MM.1S (cell line): ENCODE results near the gene IDH2.
"Not testable (repeated sequence)": the region's sequence is repeated elsewhere in the genome, so short reads cannot be mapped to it uniquely, and the experiment has no call there.

Experiments
- DNase-seq: peaks from one replicate; pipeline ENCODE4 v3.0.0-alpha.2; 2015
- H2AFZ ChIP-seq: fragments of 300-600 bp; sonication (generic); 2 replicates; pipeline ENCODE4 v1.6.0; 2016; ENCODE audit warnings: antibody characterized with exemption, low read length
- H3F3A ChIP-seq: fragments of 300-600 bp; sonication (generic); 2 replicates; pipeline ENCODE4 v1.6.1; 2016; ENCODE audit warnings: mild to moderate bottlenecking, antibody characterized with exemption, low read length, moderate library complexity, mixed read lengths; ENCODE audit not compliant: insufficient read depth
- H3K27ac ChIP-seq: fragments of 300-600 bp; sonication (generic); 2 replicates; pipeline ENCODE4 v1.5.1; 2016; ENCODE audit warnings: mild to moderate bottlenecking, low read length
- H3K27me3 ChIP-seq: fragments of 300-600 bp; sonication (generic); replicated peaks from 2 replicates; pipeline ENCODE4 v1.6.0; 2016; ENCODE audit warnings: low read length; ENCODE audit not compliant: insufficient read depth
- H3K36me3 ChIP-seq: fragments of 300-600 bp; sonication (generic); replicated peaks from 2 replicates; pipeline ENCODE4 v1.6.1; 2016; ENCODE audit warnings: mild to moderate bottlenecking, low read length, mixed read lengths; ENCODE audit not compliant: insufficient read depth
- H3K4me1 ChIP-seq: fragments of 300-600 bp; sonication (generic); 2 replicates; pipeline ENCODE4 v1.6.1; 2016; ENCODE audit warnings: low read length, mixed read lengths
- H3K4me2 ChIP-seq: fragments of 300-600 bp; sonication (generic); 2 replicates; pipeline ENCODE4 v1.6.0; 2016; ENCODE audit warnings: low read depth, low read length
- H3K4me3 ChIP-seq: fragments of 300-600 bp; sonication (generic); 2 replicates; pipeline ENCODE4 v1.5.1; 2016; ENCODE audit warnings: low read length, mixed read lengths
- H3K79me2 ChIP-seq: fragments of 300-600 bp; sonication (generic); 2 replicates; pipeline ENCODE4 v1.6.1; 2016; ENCODE audit warnings: mixed run types, low read length, mixed read lengths
- H3K9ac ChIP-seq: fragments of 300-600 bp; sonication (generic); 2 replicates; pipeline ENCODE4 v1.6.1; 2016; ENCODE audit warnings: low read length, mixed read lengths
- H3K9me2 ChIP-seq: fragments of 300-600 bp; sonication (generic); replicated peaks from 2 replicates; pipeline ENCODE4 v1.6.1; 2016; ENCODE audit warnings: mild to moderate bottlenecking, low read length, mixed read lengths; ENCODE audit not compliant: insufficient read depth
- H3K9me3 ChIP-seq: fragments of 300-600 bp; sonication (generic); replicated peaks from 2 replicates; pipeline ENCODE4 v1.6.1; 2016; ENCODE audit warnings: mild to moderate bottlenecking, low read length, mixed read lengths; ENCODE audit not compliant: insufficient read depth
- H4K20me1 ChIP-seq: fragments of 300-600 bp; sonication (generic); 2 replicates; pipeline ENCODE4 v1.6.1; 2016; ENCODE audit warnings: mild to moderate bottlenecking, low read length, moderate library complexity, mixed read lengths; ENCODE audit not compliant: insufficient read depth
- EZH2 ChIP-seq: fragments of 300-600 bp; sonication (generic); optimal IDR thresholded peaks from 2 replicates; pipeline ENCODE3; 2017; ENCODE audit warnings: low read depth, mild to moderate bottlenecking, antibody characterized with exemption, low read length, mixed read lengths
- EZH2phosphoT487 ChIP-seq: fragments of 300-600 bp; sonication (generic); IDR thresholded peaks from 2 replicates; pipeline ENCODE4 v1.6.1; 2018; ENCODE audit warnings: antibody characterized with exemption, low read length
- TF ChIP-seq, protein P1 (sequence below): fragments of 300-600 bp; sonication (generic); IDR thresholded peaks from 2 replicates; pipeline ENCODE4 v1.5.1; 2016; ENCODE audit warnings: antibody characterized with exemption, low read length, mixed read lengths

The IDH2 gene

DNA sequence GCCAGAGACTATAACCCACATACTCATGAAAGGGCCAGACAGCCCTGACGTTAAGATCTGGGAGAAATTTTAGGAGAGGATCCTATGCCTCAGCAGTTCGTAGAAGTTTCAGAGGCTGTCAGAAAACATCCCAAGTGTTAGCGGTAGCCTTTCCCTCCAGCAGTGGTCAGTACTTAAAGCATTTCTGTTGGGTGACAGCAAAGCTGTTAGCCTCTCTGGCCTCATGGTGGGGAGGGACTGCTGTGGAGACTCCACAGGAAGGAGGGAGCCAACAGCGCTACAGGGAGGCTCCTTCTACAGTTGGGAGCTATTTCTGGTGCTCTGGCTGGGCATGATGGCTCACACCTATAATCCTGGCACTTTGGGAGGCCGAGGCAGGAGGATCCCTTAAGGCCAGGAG, 27.4 kb downstream of the IDH2 start:
- Histone ChIP-seq H3K4me3 (peak overlapping the region; percentile 12; the same call in 1 of the 2 replicates), H4K20me1 (no peaks in the 10 kb centered on the region), H3K79me2 (peaks cover 12% of the 10 kb centered on the region; the same call in 1 of the 2 replicates), H3K9ac (peak overlapping the region; percentile 76), H3K9me3 (no peaks in the 10 kb centered on the region), H3K27me3 (no peaks in the 10 kb centered on the region), H3F3A (peaks cover 64% of the 10 kb centered on the region), H3K4me2 (peak overlapping the region; percentile 74), H3K36me3 (no peaks in the 10 kb centered on the region), H3K27ac (peak overlapping the region; percentile 97), H3K9me2 (no peaks in the 10 kb centered on the region), H2AFZ (no peak overlapping the region), H3K4me1 (peaks cover 64% of the 10 kb centered on the region)
- DNase-seq, result peak; percentile 17
- TF ChIP-seq EZH2phosphoT487, result no peak

DNA sequence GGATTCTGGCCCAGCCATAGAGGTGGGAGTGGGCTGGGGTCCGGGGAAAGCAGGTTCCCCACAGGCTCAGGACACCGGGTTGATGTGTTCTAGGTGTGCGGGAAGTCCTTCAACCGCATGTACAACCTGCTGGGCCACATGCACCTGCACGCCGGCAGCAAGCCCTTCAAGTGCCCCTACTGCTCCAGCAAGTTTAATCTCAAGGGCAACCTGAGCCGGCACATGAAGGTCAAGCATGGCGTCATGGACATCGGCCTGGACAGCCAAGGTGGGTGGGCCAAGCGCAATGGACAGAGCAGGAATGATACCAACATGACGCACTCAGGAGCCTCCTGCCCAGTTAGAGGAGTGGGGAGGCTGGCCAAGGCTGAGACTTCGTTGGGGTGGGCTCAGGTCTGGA, 28.2 kb downstream of the IDH2 start:
- H3K27ac ChIP-seq, result peak overlapping the region; percentile 97
- H3K9me3 ChIP-seq, result no peaks in the 10 kb centered on the region
- no peaks in the 10 kb centered on the region for H3K36me3 ChIP-seq
- DNase-seq, result peak; percentile 4
- H3F3A ChIP-seq, result peaks cover 66% of the 10 kb centered on the region
- peaks cover 69% of the 10 kb centered on the region for H3K4me1 ChIP-seq
- TF ChIP-seq, protein P1, sequence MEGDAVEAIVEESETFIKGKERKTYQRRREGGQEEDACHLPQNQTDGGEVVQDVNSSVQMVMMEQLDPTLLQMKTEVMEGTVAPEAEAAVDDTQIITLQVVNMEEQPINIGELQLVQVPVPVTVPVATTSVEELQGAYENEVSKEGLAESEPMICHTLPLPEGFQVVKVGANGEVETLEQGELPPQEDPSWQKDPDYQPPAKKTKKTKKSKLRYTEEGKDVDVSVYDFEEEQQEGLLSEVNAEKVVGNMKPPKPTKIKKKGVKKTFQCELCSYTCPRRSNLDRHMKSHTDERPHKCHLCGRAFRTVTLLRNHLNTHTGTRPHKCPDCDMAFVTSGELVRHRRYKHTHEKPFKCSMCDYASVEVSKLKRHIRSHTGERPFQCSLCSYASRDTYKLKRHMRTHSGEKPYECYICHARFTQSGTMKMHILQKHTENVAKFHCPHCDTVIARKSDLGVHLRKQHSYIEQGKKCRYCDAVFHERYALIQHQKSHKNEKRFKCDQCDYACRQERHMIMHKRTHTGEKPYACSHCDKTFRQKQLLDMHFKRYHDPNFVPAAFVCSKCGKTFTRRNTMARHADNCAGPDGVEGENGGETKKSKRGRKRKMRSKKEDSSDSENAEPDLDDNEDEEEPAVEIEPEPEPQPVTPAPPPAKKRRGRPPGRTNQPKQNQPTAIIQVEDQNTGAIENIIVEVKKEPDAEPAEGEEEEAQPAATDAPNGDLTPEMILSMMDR, result no peak
- TF ChIP-seq EZH2phosphoT487 (no peak), EZH2 (no peak)
- H3K79me2 ChIP-seq, result peaks cover 12% of the 10 kb centered on the region; the same call in 1 of the 2 replicates
- H3K9me2 ChIP-seq, result no peaks in the 10 kb centered on the region
- no peaks in the 10 kb centered on the region for H4K20me1 ChIP-seq
- 0 out of 2 replicates have a peak overlapping the region, but pooled peaks have one; percentile 74 for H3K4me2 ChIP-seq
- H3K9ac ChIP-seq, result no peak overlapping the region
- no peak overlapping the region for H3K4me3 ChIP-seq
- H3K27me3 ChIP-seq, result no peaks in the 10 kb centered on the region
- no peak overlapping the region for H2AFZ ChIP-seq

DNA sequence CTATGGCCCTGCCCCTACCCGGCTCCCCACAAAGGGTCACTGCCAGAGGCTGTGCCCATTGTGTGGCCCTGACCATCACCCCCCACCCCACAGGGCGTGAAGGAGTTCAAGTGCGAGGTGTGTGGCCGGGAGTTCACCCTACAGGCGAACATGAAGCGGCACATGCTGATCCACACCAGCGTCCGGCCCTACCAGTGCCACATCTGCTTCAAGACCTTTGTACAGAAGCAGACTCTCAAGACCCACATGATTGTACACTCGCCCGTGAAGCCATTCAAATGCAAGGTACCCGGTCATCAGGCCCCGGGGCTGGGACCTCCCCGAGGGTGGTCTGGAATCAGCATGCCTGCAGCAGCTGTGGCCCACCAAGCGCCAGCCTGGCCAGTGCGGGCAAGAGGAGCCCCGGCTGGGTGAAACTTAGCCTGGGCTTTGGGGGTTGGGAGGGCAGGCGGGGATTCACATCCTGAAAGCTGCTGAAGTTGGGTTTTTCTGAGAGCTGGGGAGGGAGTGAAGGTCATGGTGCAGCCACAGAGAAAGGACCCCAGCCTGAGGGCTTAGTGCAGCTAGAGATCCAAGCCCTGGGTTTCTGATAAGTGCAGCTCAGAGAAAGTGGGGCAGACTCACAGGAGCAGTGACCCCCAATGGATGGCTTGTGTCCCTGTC, 29.2 kb downstream of the IDH2 start:
- Histone ChIP-seq H3K4me2 (peak overlapping the region; percentile 60), H3K36me3 (no peaks in the 10 kb centered on the region; the same call in 1 of the 2 replicates), H4K20me1 (no peaks in the 10 kb centered on the region), H3K9ac (peak overlapping the region; percentile 61), H3K79me2 (peaks cover 15% of the 10 kb centered on the region), H3F3A (peaks cover 66% of the 10 kb centered on the region), H3K4me1 (peaks cover 69% of the 10 kb centered on the region), H3K9me2 (no peaks in the 10 kb centered on the region), H3K4me3 (peak overlapping the region; percentile 21; the same call in 1 of the 2 replicates), H2AFZ (no peak overlapping the region), H3K27me3 (no peaks in the 10 kb centered on the region), H3K27ac (peak overlapping the region; percentile 97), H3K9me3 (no peaks in the 10 kb centered on the region)
- TF ChIP-seq, protein P1, result peak; percentile 39
- no peak for TF ChIP-seq EZH2
- DNase-seq, result peak; percentile 86

DNA sequence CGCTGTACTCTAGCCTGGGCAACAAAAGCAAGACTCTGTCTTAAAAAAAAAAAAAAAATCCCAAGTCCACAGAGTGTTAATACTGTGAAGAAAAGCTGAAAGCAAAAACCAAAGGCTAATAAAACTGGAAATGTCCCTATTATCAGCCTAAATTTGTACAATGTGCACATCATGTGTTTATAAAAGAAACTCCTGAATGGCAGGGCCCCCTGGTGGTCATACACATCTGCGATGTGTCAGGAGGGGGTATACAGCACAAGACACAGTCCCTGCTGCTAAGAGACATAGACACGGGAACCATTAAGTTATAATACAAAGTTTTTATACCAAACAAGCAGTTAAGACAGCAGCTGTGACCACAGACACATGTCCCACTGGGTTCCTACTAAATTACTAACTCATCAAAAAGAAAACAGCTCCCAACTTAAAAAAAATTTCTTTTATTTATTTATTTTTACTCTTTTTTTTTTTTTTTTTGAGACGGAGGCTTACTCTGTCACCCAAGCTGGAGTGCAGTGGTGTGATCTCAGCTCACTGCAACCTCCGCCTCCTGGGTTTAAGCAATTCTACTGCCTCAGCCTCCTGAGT, 31.0 kb downstream of the IDH2 start:
- H3K4me2 ChIP-seq, result no peak overlapping the region
- no peaks in the 10 kb centered on the region for H4K20me1 ChIP-seq
- peaks cover 63% of the 10 kb centered on the region for H3K4me1 ChIP-seq
- peaks cover 59% of the 10 kb centered on the region for H3F3A ChIP-seq
- H2AFZ ChIP-seq, result no peak overlapping the region
- H3K9ac ChIP-seq, result no peak overlapping the region
- DNase-seq, result peak; percentile 87
- no peaks in the 10 kb centered on the region for H3K9me3 ChIP-seq
- no peaks in the 10 kb centered on the region for H3K27me3 ChIP-seq
- no peaks in the 10 kb centered on the region for H3K9me2 ChIP-seq
- no peak for TF ChIP-seq EZH2phosphoT487
- TF ChIP-seq, protein P1, result peak; percentile 83
- peak overlapping the region; percentile 97; the same call in 1 of the 2 replicates for H3K27ac ChIP-seq
- no peak overlapping the region for H3K4me3 ChIP-seq
- H3K36me3 ChIP-seq, result no peaks in the 10 kb centered on the region; the same call in 1 of the 2 replicates
- H3K79me2 ChIP-seq, result peaks cover 21% of the 10 kb centered on the region

DNA sequence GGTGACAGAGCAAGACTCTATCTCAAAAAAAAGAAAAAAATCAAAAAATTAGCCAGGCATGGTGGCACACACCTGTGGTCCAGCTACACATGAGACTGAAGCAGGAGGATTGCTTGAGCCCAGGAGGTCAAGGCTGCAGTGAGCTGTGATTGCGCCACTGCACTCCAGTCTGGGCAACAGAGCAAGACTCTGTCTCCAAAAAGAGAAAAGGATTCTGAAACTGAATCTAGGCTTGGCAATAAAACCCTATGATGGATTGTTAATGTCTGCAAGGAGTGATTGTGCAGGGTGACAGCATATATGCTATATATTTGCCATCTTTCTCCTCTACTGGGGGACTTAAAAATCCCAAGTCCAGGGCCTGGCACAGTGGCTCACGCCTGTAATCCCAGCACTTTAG, 31.6 kb downstream of the IDH2 start:
- H3K36me3 ChIP-seq, H3K4me3 ChIP-seq: not testable (repeated sequence)

More for the DNA sequence above, 31.6 kb downstream of the IDH2 start:
- H3K27me3 ChIP-seq, H4K20me1 ChIP-seq, DNase-seq, H3K9me2 ChIP-seq, H3K9ac ChIP-seq, H2AFZ ChIP-seq, H3K9me3 ChIP-seq: not testable (repeated sequence)
- H3F3A ChIP-seq, result peaks cover 53% of the 10 kb centered on the region
- peak overlapping the region; percentile 53; the same call in 1 of the 2 replicates for H3K27ac ChIP-seq
- peak overlapping the region; percentile 8; the same call in 1 of the 2 replicates for H3K4me2 ChIP-seq
- H3K79me2 ChIP-seq, result peaks cover 22% of the 10 kb centered on the region
- H3K4me1 ChIP-seq, result peaks cover 57% of the 10 kb centered on the region
